ENCODE measurements around the gene TRIM17.

Gene TRIM17

GRCh38 chr1:228417061-228417460 lies 400 bp upstream of the TRIM17 start:
- Histone ChIP-seq H3K9ac (ENCODE audit: low read length) (no peak overlapping the region), H3K4me1 (ENCODE audit: low read length) (no peaks in the 10 kb centered on the region), H3K9me3 (replicated peaks; ENCODE audit: insufficient read depth, low read length) (no peaks in the 10 kb centered on the region), H3K36me3 (replicated peaks; ENCODE audit: insufficient read depth, low read length) (no peaks in the 10 kb centered on the region), H3K4me2 (ENCODE audit: low read depth, low read length) (no peak overlapping the region), H3K79me2 (ENCODE audit: low read length) (no peaks in the 10 kb centered on the region), H3K27ac (ENCODE audit: low read length) (no peak overlapping the region), H3K9me2 (replicated peaks; ENCODE audit: insufficient read depth, low read length) (no peaks in the 10 kb centered on the region), H3K27me3 (replicated peaks; ENCODE audit: insufficient read depth, low read length) (no peaks in the 10 kb centered on the region), H3F3A (ENCODE audit: insufficient read depth, low read length) (no peaks in the 10 kb centered on the region), H4K20me1 (ENCODE audit: insufficient read depth, low read length) (no peaks in the 10 kb centered on the region), H3K4me3 (ENCODE audit: low read length) (no peak overlapping the region), H2AFZ (ENCODE audit: low read length) (no peak overlapping the region)
- DNase-seq, result no peak
- TF ChIP-seq EZH2 (optimal IDR thresholded peaks at IDR 0.05; ENCODE audit: low read depth, low read length) (no peak), CTCF (IDR thresholded peaks at IDR 0.05; ENCODE audit: low read length) (no peak), EZH2phosphoT487 (IDR thresholded peaks at IDR 0.05; ENCODE audit: low read length) (no peak)

GRCh38 chr1:228415853-228416216 lies 826 bp downstream of the TRIM17 start:
- Histone ChIP-seq H3F3A (ENCODE audit: insufficient read depth, low read length) (no peaks in the 10 kb centered on the region), H3K36me3 (replicated peaks; ENCODE audit: insufficient read depth, low read length) (no peaks in the 10 kb centered on the region), H4K20me1 (ENCODE audit: insufficient read depth, low read length) (no peaks in the 10 kb centered on the region), H3K27ac (ENCODE audit: low read length) (no peak overlapping the region), H3K4me1 (ENCODE audit: low read length) (no peaks in the 10 kb centered on the region), H3K27me3 (replicated peaks; ENCODE audit: insufficient read depth, low read length) (no peaks in the 10 kb centered on the region), H3K4me2 (ENCODE audit: low read depth, low read length) (no peak overlapping the region), H3K79me2 (ENCODE audit: low read length) (no peaks in the 10 kb centered on the region), H3K9me2 (replicated peaks; ENCODE audit: insufficient read depth, low read length) (no peaks in the 10 kb centered on the region), H3K4me3 (ENCODE audit: low read length) (no peak overlapping the region), H3K9ac (ENCODE audit: low read length) (no peak overlapping the region), H2AFZ (ENCODE audit: low read length) (no peak overlapping the region), H3K9me3 (replicated peaks; ENCODE audit: insufficient read depth, low read length) (no peaks in the 10 kb centered on the region)
- no peak for TF ChIP-seq EZH2 (optimal IDR thresholded peaks at IDR 0.05; ENCODE audit: low read depth, low read length)
- TF ChIP-seq CTCF (IDR thresholded peaks at IDR 0.05; ENCODE audit: low read length), result no peak
- no peak for TF ChIP-seq EZH2phosphoT487 (IDR thresholded peaks at IDR 0.05; ENCODE audit: low read length)
- DNase-seq, result no peak

- H3K36me3 ChIP-seq (replicated peaks; ENCODE audit: insufficient read depth, low read length), result no peaks in the 10 kb centered on the region
- no peaks in the 10 kb centered on the region for H4K20me1 ChIP-seq (ENCODE audit: insufficient read depth, low read length)
- no peaks in the 10 kb centered on the region for H3F3A ChIP-seq (ENCODE audit: insufficient read depth, low read length)
- TF ChIP-seq CTCF (IDR thresholded peaks at IDR 0.05; ENCODE audit: low read length) (no peak), EZH2phosphoT487 (IDR thresholded peaks at IDR 0.05; ENCODE audit: low read length) (no peak), EZH2 (optimal IDR thresholded peaks at IDR 0.05; ENCODE audit: low read depth, low read length) (no peak)
- no peak overlapping the region for H3K9ac ChIP-seq (ENCODE audit: low read length)
- no peak overlapping the region for H3K4me2 ChIP-seq (ENCODE audit: low read depth, low read length)
- no peaks in the 10 kb centered on the region for H3K9me3 ChIP-seq (replicated peaks; ENCODE audit: insufficient read depth, low read length)
- no peak overlapping the region for H3K4me3 ChIP-seq (ENCODE audit: low read length)
- no peaks in the 10 kb centered on the region for H3K79me2 ChIP-seq (ENCODE audit: low read length)
- H3K27me3 ChIP-seq (replicated peaks; ENCODE audit: insufficient read depth, low read length), result no peaks in the 10 kb centered on the region
- no peaks in the 10 kb centered on the region for H3K9me2 ChIP-seq (replicated peaks; ENCODE audit: insufficient read depth, low read length)
- no peak overlapping the region for H3K27ac ChIP-seq (ENCODE audit: low read length)
- H2AFZ ChIP-seq (ENCODE audit: low read length), result no peak overlapping the region
- no peak for DNase-seq
- H3K4me1 ChIP-seq (ENCODE audit: low read length), result no peaks in the 10 kb centered on the region
Observed at GRCh38 chr1:228415221-228415620, 1.4 kb downstream of the TRIM17 start.
